Neuronal stem cell (in vitro differentiated cells): ENCODE measurements around the gene C17orf50.

Experiments used
- DNase-seq: peaks from one replicate; pipeline ENCODE4 v3.0.0-alpha.2; 2013; ENCODE audit warnings: low spot score
- H2AFZ ChIP-seq: one replicate; pipeline ENCODE4 v1.6.1; 2013; ENCODE audit warnings: mild to moderate bottlenecking, low read length, inconsistent platforms
- H2AK5ac ChIP-seq: 2 replicates; pipeline ENCODE4 v1.6.1; 2013; ENCODE audit warnings: low read depth, mild to moderate bottlenecking, inconsistent platforms, low read length, moderate library complexity, mixed read lengths
- H2BK120ac ChIP-seq: 2 replicates; pipeline ENCODE4 v1.6.1; 2013; ENCODE audit warnings: low read depth, mild to moderate bottlenecking, inconsistent platforms, low read length, moderate library complexity, mixed read lengths
- H2BK12ac ChIP-seq: one replicate; pipeline ENCODE4 v1.6.1; 2013; ENCODE audit warnings: low read length, inconsistent platforms
- H2BK15ac ChIP-seq: 2 replicates; pipeline ENCODE4 v1.6.1; 2013; ENCODE audit warnings: mild to moderate bottlenecking, low read length, inconsistent platforms, mixed read lengths
- H2BK5ac ChIP-seq: one replicate; pipeline ENCODE4 v1.6.1; 2013; ENCODE audit warnings: inconsistent platforms, mild to moderate bottlenecking, low read length, moderate library complexity
- H3K14ac ChIP-seq: one replicate; pipeline ENCODE4 v1.6.1; 2013; ENCODE audit warnings: low read length, inconsistent platforms
- H3K18ac ChIP-seq: 2 replicates; pipeline ENCODE4 v1.6.1; 2013; ENCODE audit warnings: low read length, inconsistent platforms
- H3K23ac ChIP-seq: 2 replicates; pipeline ENCODE4 v1.6.1; 2013; ENCODE audit warnings: low read depth, mild to moderate bottlenecking, mixed read lengths, low read length, inconsistent platforms; ENCODE audit not compliant: poor library complexity
- H3K27ac ChIP-seq: replicated peaks from 3 replicates; pipeline ENCODE4 v1.5.1; 2013; ENCODE audit warnings: low read length, inconsistent platforms
- H3K27me3 ChIP-seq, 3 experiments: 2 replicates each; pipeline ENCODE4 v1.6.1; 2013; ENCODE audit warnings: low read length in 3 of 3, mild to moderate bottlenecking in 2 of 3, inconsistent platforms in 1 of 3, low read depth in 1 of 3, mixed read lengths in 1 of 3, moderate library complexity in 1 of 3; ENCODE audit not compliant: control insufficient read depth in 3 of 3, insufficient read depth in 3 of 3
- H3K36me3 ChIP-seq, 2 donors: replicated peaks in 1 of 2; 2 replicates each; pipeline ENCODE4 v1.6.1; 2013; ENCODE audit warnings: low read length in 2 of 2; ENCODE audit not compliant: control insufficient read depth in 2 of 2, insufficient read depth in 2 of 2
- H3K4ac ChIP-seq: 2 replicates; pipeline ENCODE4 v1.6.1; 2013; ENCODE audit warnings: inconsistent platforms, mild to moderate bottlenecking, low read length, moderate library complexity
- H3K4me1 ChIP-seq, 2 donors: 1 replicate in 1 of 2; 2 replicates in 1 of 2; pipeline ENCODE4 v1.6.1; 2013; ENCODE audit warnings: low read length in 2 of 2, low read depth in 1 of 2; ENCODE audit not compliant: control insufficient read depth in 2 of 2, insufficient read depth in 1 of 2
- H3K4me2 ChIP-seq: one replicate; pipeline ENCODE4 v1.6.1; 2013; ENCODE audit warnings: mild to moderate bottlenecking, low read length, inconsistent platforms; ENCODE audit not compliant: insufficient read depth, poor library complexity, severe bottlenecking
- H3K4me3 ChIP-seq, 2 donors: 2 replicates each; pipeline ENCODE4 v1.5.1; 2013; ENCODE audit warnings: low read length in 2 of 2, mild to moderate bottlenecking in 2 of 2, inconsistent platforms in 1 of 2, moderate library complexity in 1 of 2
- H3K79me1 ChIP-seq: one replicate; pipeline ENCODE4 v1.6.1; 2013; ENCODE audit warnings: low read depth, mild to moderate bottlenecking, inconsistent platforms, low read length, moderate library complexity
- H3K9ac ChIP-seq: one replicate; pipeline ENCODE4 v1.6.1; 2013; ENCODE audit warnings: mild to moderate bottlenecking, low read depth, low read length, inconsistent platforms; ENCODE audit not compliant: poor library complexity
- H3K9me3 ChIP-seq, 2 donors: replicated peaks in 1 of 2; 2 replicates each; pipeline versions ENCODE3 to v1.6.1; 2013; ENCODE audit warnings: low read length in 2 of 2, mild to moderate bottlenecking in 2 of 2, inconsistent platforms in 1 of 2, low read depth in 1 of 2, mixed read lengths in 1 of 2, moderate library complexity in 1 of 2; ENCODE audit not compliant: control insufficient read depth in 2 of 2, insufficient read depth in 1 of 2
- H4K8ac ChIP-seq: one replicate; pipeline ENCODE4 v1.6.1; 2013; ENCODE audit warnings: low read depth, mild to moderate bottlenecking, inconsistent platforms, low read length, moderate library complexity
- H4K91ac ChIP-seq: one replicate; pipeline ENCODE4 v1.6.1; 2013; ENCODE audit warnings: low read length, low read depth, mild to moderate bottlenecking, inconsistent platforms; ENCODE audit not compliant: poor library complexity
- WGBS, 2 donors: extraction: QIAGEN DNeasy Blood & Tissue Kit; methylation state at CpG; one replicate each; pipeline ENCODE4 v1.1.7; 2013; ENCODE audit warnings: missing lambda C conversion rate in 2 of 2, mixed read lengths in 1 of 2; ENCODE audit not compliant: insufficient read length in 2 of 2, insufficient replicate concordance in 1 of 2; ENCODE audit errors: extremely low coverage in 2 of 2; 5-methylcytosine and 5-hydroxymethylcytosine counted together

C17orf50 gene

DNA sequence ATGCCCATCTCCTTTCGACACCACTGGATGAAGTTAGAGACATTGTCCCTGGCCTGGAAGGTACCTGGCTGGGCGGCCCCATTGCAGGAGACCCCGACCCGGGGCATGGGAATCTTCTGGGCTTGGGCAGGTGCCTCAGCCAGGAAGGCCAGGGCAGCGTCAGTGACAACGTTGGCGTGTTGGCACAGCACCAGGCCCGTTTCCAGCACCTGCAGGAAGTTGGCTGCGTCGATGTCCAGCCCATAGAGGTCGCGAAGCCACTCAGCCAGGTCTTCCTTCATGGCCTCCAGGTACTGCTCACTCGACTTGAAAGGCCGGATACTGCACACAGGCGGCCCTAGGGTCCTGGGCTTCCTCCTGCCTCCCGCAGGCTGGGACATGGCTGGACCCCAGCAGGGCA, 8.2 kb upstream of the C17orf50 start:
- Histone ChIP-seq H2BK15ac (peak overlapping the region; percentile 32), H3K4me2 (no peak overlapping the region), H3K4me1 (peaks cover 5 to 7% of the 10 kb centered on the region in 2 donors), H2BK12ac (peak overlapping the region; percentile 16), H3K9ac (peak overlapping the region; percentile 65), H2BK120ac (no peak overlapping the region), H4K91ac (no peak overlapping the region), H3K9me3 (no peaks in the 10 kb centered on the region), H2BK5ac (no peak overlapping the region), H3K4ac (no peak overlapping the region), H3K14ac (no peak overlapping the region), H3K4me3 (no peak overlapping the region), H3K27me3 (peaks cover 0 to 38% (median 14%) of the 10 kb centered on the region in 3 experiments), H2AFZ (peak overlapping the region; percentile 19), H3K27ac (no peak overlapping the region), H4K8ac (no peak overlapping the region), H2AK5ac (no peak overlapping the region), H3K79me1 (no peaks in the 10 kb centered on the region), H3K23ac (no peak overlapping the region), H3K18ac (peak overlapping the region; percentile 31), H3K36me3 (no peaks in the 10 kb centered on the region)
- no peak for DNase-seq
- WGBS, 2 donors = no CpG with 5 or more reads among the region's 16 CpGs

DNA sequence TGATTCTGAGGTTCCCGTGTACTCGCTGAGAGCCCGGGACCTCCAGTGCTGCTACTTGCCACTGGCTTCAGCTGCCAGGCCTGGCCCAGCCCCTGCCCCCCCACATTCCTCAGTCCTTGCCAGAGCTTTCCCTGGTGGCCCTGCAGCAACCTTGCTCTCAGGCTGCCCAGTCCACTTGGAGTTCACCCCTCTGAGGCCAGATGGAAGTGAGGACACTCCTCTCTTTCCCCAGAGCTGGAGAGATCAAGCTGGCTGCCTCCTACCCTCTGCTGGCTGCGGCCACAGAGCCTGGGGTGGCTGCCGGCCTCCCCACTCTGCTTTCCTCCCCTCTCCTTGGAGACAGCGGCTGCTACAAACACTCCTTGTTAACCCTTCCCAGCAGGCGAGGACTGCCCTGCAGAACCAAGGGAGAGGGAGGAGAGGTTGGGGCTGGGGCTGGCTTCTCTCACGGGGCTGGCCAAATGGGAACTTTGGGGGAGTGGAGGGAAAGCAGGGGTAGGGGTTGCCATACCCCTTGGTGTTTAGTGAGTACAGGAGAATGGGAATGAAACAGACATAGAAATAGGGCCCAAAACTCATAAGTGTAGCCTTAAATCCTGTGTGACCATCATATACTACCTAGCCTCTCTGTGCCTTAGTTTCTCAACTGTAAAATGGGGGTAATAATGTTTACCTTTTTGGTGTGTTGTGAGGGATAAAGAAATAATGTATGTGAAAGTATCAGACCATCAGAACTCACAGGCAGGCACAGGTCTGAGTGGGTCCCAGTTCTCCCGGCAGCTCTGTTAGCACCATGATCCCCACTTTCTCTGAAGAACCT, 7.5 kb upstream of the C17orf50 start, which contains the start of gene GAS2L2:
TSS of gene GAS2L2 (minus strand) at position 295 of the 820 bp plus-strand sequence. CDS start 389 bp downstream, outside the sequence.
- H3K27ac ChIP-seq = no peak within 1 kb of the TSS
- no peak within 1 kb of the TSS for H3K4ac ChIP-seq
- H3K4me1 ChIP-seq = peaks cover 5 to 7% of the 10 kb centered on the region in 2 donors
- peak within 1 kb of the TSS; percentile 32 for H2BK15ac ChIP-seq
- peak within 1 kb of the TSS; percentile 65 for H3K9ac ChIP-seq
- H2BK12ac ChIP-seq = peak within 1 kb of the TSS; percentile 16
- WGBS, 2 donors = no CpG with 5 or more reads among the region's 9 CpGs
- peak within 1 kb of the TSS; percentile 45 for H4K8ac ChIP-seq
- no peak within 1 kb of the TSS for H2BK120ac ChIP-seq
- H2AK5ac ChIP-seq = no peak within 1 kb of the TSS
- no peak within 1 kb of the TSS for H2BK5ac ChIP-seq
- peak within 1 kb of the TSS; percentile 19 for H2AFZ ChIP-seq
- peaks cover 0 to 37% (median 14%) of the 10 kb centered on the region in 3 experiments for H3K27me3 ChIP-seq
- no peaks in the 10 kb centered on the region for H3K79me1 ChIP-seq
- H3K36me3 ChIP-seq = no peaks in the 10 kb centered on the region
- H3K9me3 ChIP-seq = no peaks in the 10 kb centered on the region
- H3K23ac ChIP-seq = no peak within 1 kb of the TSS
- H3K18ac ChIP-seq = peak within 1 kb of the TSS; percentile 31
- no peak within 1 kb of the TSS for H3K4me2 ChIP-seq
- H3K14ac ChIP-seq = no peak within 1 kb of the TSS
- no peak for DNase-seq
- no peak within 1 kb of the TSS for H4K91ac ChIP-seq
- no peak within 1 kb of the TSS for H3K4me3 ChIP-seq

DNA sequence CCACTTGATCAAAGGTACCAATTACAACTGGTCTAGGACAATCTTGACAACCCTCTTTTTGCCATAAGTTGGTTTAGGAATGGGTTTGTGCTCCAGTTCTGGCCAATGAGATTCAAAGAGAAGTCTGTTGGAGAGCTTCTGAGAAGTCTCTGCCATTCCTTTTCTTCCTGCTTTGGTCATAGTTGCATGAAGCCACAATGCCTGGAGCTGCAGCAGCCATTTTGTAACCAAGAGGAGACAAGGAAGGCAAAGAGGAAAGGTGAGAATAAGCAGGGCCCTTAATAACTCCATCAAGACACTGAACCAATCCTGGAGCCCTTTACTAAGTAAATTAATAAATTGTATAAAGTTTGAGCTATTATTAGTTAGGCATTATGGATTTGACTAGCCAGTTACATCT, 3.4 kb upstream of the C17orf50 start:
- no peaks in the 10 kb centered on the region for H3K36me3 ChIP-seq
- no peak overlapping the region for H2BK12ac ChIP-seq

DNA sequence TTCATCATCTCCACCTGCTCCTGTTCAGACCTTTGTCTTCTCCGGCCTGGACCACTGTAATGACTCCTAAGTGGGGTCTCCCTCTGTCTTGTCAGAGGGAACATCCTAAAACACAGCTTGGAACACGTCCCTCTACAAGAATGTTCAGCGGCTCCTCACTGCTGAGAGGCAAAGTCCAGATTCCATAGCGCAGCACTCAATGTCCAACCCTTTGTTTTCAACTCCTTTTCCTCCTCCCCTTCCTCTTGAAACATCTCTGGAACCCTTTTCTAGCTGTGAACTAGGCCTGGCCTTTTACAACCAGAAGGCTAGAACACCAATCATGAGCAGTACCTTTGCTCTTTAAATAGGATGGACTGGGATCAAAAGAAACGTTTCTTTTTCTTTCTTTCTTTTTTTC, 914 bp downstream of the C17orf50 start:
- Histone ChIP-seq H3K14ac (no peak overlapping the region), H2BK15ac (no peak overlapping the region), H3K4me1 (peaks cover 16 to 17% of the 10 kb centered on the region in 2 donors), H3K27me3 (no peaks in the 10 kb centered on the region), H3K4me3 (no peak overlapping the region), H3K23ac (no peak overlapping the region), H3K4ac (no peak overlapping the region), H3K4me2 (no peak overlapping the region), H3K9ac (no peak overlapping the region), H2BK120ac (no peak overlapping the region), H3K18ac (no peak overlapping the region), H4K91ac (no peak overlapping the region), H2BK12ac (no peak overlapping the region), H3K9me3 (no peaks in the 10 kb centered on the region), H2AFZ (no peak overlapping the region), H3K27ac (no peak overlapping the region), H3K36me3 (no peaks in the 10 kb centered on the region), H4K8ac (no peak overlapping the region), H2BK5ac (no peak overlapping the region), H3K79me1 (no peaks in the 10 kb centered on the region), H2AK5ac (no peak overlapping the region)
- WGBS, 2 donors = no CpG with 5 or more reads among the region's 5 CpGs
- DNase-seq = no peak

More for the DNA sequence above, 3.4 kb upstream of the C17orf50 start:
- no peak overlapping the region for H2BK15ac ChIP-seq
- H3K4me2 ChIP-seq = no peak overlapping the region
- H3K23ac ChIP-seq = no peak overlapping the region
- H3K4me3 ChIP-seq = no peak overlapping the region
- H2BK5ac ChIP-seq = no peak overlapping the region
- H3K79me1 ChIP-seq = no peaks in the 10 kb centered on the region
- peaks cover 0 to 1% of the 10 kb centered on the region in 2 donors for H3K4me1 ChIP-seq
- no peak overlapping the region for H2BK120ac ChIP-seq
- no peak overlapping the region for H2AFZ ChIP-seq
- H4K91ac ChIP-seq = no peak overlapping the region
- no peak overlapping the region for H3K27ac ChIP-seq
- H3K4ac ChIP-seq = no peak overlapping the region
- DNase-seq = no peak
- no peaks in the 10 kb centered on the region for H3K9me3 ChIP-seq
- no peak overlapping the region for H3K18ac ChIP-seq
- no peak overlapping the region for H3K14ac ChIP-seq
- no peak overlapping the region for H2AK5ac ChIP-seq
- no peak overlapping the region for H4K8ac ChIP-seq
- H3K9ac ChIP-seq = no peak overlapping the region
- H3K27me3 ChIP-seq = peaks cover 0 to 6% (median 0%) of the 10 kb centered on the region in 3 experiments
